GM12891 (cell line): Measurements from ENCODE around the gene APOBEC3A.
"Not testable (repeated sequence)": the region's sequence is repeated elsewhere in the genome, so short reads cannot be mapped to it uniquely, and the experiment has no call there.

Experiments used
- POLR2A ChIP-seq: IDR thresholded peaks from 2 replicates; pipeline ENCODE4 v1.6.1; 2011; ENCODE audit warnings: low read depth, low read length, control low read depth
- POLR2AphosphoS5 ChIP-seq: IDR thresholded peaks from 2 replicates; pipeline ENCODE4 v1.6.1; 2011; ENCODE audit warnings: low read depth, low read length, control low read depth
- POU2F2 ChIP-seq: IDR thresholded peaks from 2 replicates; pipeline ENCODE4 v1.6.1; 2011; ENCODE audit warnings: low read depth, mild to moderate bottlenecking, control low read depth, low read length, moderate library complexity
- SPI1 ChIP-seq: IDR thresholded peaks from 2 replicates; pipeline ENCODE4 v1.6.1; 2011; ENCODE audit warnings: low read depth, low read length, control low read depth
- TAF1 ChIP-seq: IDR thresholded peaks from 2 replicates; pipeline ENCODE4 v1.6.1; 2011; ENCODE audit warnings: low read depth, low read length, control low read depth

DNA sequence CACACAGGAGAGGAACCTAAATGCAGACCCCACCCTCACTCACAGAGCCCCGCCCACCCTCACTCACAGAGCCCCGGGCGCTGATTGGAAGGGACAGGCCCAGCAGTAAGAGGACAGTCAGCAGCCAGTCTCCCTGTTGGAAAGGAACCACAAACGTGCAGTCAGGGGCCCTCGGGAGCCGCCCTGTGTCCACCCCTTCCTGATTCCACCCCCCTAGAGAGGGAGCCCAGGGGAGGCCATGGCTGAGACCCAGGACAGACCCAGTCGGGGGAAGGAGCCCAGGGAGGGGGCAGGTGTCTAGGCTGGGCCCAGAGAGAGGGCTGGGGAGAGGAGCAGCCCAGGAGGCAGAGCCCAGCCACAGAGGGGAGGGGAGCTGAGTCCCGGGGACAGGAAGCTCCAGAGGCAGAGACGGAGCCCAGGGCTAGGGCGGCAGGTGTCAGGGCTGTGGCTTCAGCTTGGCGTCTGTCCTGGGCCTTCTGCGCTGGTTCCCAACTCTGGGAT is 35.5 kb downstream of the APOBEC3A start:
- TF ChIP-seq SPI1, POLR2A, POLR2AphosphoS5, TAF1, POU2F2: not testable (repeated sequence)
